ENCODE measurements around the gene SPPL3. TPM values are rescaled to one million over a fixed set of nuclear protein-coding genes. Genes with fewer than 3 reads are reported as not detected.

SPPL3 gene
- total RNA-seq, 4 donors from 2014 or later: 5.4 to 82.7 (median 23.2) TPM

DNA sequence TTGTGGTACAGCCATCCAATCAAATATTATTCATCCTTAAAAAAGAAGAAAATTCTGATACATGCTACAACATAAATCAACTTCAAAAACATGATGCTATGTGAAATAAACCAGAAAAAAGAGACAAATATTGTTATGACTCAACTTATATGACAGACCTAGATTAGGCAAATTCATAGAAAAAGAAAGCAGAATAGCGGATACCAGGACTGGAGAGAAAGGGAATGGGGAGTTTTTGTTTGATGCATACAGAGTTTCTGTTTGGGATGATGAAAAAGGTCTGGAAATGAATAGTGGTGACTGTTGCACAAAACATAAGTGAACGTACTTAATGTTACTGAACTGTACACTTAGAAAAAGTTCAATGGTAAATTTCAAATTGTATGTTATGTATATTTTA lies 82.3 kb downstream of the SPPL3 start:
- H3K4me1 ChIP-seq: peaks cover 0 to 4% of the 10 kb centered on the region in 2 donors
- H3K27ac ChIP-seq: no peak overlapping the region
- intact Hi-C loops (cut with DNase I; ENCODE audit: low total_unique reads): no loop called here
- DNase-seq: no peak
- no peaks in the 10 kb centered on the region for H3K27me3 ChIP-seq
- TF ChIP-seq, protein P1, sequence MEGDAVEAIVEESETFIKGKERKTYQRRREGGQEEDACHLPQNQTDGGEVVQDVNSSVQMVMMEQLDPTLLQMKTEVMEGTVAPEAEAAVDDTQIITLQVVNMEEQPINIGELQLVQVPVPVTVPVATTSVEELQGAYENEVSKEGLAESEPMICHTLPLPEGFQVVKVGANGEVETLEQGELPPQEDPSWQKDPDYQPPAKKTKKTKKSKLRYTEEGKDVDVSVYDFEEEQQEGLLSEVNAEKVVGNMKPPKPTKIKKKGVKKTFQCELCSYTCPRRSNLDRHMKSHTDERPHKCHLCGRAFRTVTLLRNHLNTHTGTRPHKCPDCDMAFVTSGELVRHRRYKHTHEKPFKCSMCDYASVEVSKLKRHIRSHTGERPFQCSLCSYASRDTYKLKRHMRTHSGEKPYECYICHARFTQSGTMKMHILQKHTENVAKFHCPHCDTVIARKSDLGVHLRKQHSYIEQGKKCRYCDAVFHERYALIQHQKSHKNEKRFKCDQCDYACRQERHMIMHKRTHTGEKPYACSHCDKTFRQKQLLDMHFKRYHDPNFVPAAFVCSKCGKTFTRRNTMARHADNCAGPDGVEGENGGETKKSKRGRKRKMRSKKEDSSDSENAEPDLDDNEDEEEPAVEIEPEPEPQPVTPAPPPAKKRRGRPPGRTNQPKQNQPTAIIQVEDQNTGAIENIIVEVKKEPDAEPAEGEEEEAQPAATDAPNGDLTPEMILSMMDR (IDR thresholded peaks at IDR 0.05): no peak
- TF ChIP-seq POLR2A (IDR thresholded peaks at IDR 0.05): no peak
- no peak overlapping the region for H3K4me3 ChIP-seq
- H3K36me3 ChIP-seq: no peaks in the 10 kb centered on the region
- H3K9me3 ChIP-seq: no peaks in the 10 kb centered on the region

DNA sequence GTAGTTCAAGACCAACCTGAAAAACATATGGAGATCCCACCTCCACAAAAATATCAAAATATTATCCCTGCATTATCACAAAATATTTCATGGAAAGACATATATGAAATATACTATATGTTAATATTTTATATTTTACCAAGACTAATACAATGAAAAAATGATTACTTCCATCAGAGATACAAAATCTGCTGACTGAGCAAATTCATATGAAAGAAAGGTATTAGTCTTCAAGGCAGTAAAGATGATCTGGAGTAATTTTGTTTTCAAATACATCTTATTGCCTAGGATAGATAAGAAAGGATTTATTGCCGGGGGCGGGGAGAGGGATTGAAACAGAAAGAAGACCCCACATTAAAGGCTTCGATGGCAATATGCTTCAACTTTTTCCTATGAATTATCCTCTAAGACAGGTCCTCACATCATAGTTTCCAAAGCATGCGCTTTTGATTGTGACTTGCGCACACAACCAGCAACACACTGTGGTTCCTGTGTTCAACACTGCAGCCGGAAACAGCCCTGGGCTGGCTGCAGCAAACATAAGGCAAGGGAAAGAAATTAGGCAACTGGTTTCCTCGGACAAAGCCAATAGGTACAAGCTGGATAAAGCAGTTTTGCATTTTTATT lies 83.2 kb downstream of the SPPL3 start:
- Histone ChIP-seq H3K36me3 (no peaks in the 10 kb centered on the region), H3K27ac (no peak overlapping the region), H3K9me3 (no peaks in the 10 kb centered on the region), H3K27me3 (no peaks in the 10 kb centered on the region), H3K4me1 (peaks cover 0 to 4% of the 10 kb centered on the region in 2 donors), H3K4me3 (no peak overlapping the region)
- no peak for TF ChIP-seq POLR2A (IDR thresholded peaks at IDR 0.05)
- TF ChIP-seq, protein P1 (IDR thresholded peaks at IDR 0.05): no peak
- intact Hi-C loops (cut with DNase I; ENCODE audit: low total_unique reads): no loop called here
- DNase-seq: no peak

DNA sequence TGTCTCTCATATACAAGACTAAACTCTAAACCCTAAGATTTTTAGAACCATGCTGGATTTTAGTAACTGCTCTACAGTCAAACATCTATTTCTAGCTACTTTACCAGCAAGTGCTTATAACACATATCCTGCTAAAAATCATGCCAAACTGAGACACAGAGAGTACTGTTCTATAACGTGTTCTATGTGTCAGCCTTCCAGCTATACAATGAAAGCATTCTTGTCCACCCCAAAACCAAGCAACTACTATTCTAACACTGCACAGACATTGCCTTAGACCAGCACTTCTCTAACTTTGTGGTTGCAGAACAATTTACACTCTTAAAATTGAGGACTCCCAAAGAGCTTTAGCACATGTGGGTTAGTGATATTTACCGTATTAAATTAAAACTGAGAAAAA lies 85.7 kb downstream of the SPPL3 start:
- H3K27ac ChIP-seq: no peak overlapping the region
- H3K9me3 ChIP-seq: no peaks in the 10 kb centered on the region
- intact Hi-C loops (cut with DNase I; ENCODE audit: low total_unique reads): no loop called here
- no peaks in the 10 kb centered on the region for H3K36me3 ChIP-seq
- H3K4me3 ChIP-seq: no peak overlapping the region
- DNase-seq: no peak
- no peaks in the 10 kb centered on the region for H3K27me3 ChIP-seq
- TF ChIP-seq POLR2A (IDR thresholded peaks at IDR 0.05): no peak
- TF ChIP-seq, protein P1 (IDR thresholded peaks at IDR 0.05): no peak
- peaks cover 0 to 4% of the 10 kb centered on the region in 2 donors for H3K4me1 ChIP-seq

DNA sequence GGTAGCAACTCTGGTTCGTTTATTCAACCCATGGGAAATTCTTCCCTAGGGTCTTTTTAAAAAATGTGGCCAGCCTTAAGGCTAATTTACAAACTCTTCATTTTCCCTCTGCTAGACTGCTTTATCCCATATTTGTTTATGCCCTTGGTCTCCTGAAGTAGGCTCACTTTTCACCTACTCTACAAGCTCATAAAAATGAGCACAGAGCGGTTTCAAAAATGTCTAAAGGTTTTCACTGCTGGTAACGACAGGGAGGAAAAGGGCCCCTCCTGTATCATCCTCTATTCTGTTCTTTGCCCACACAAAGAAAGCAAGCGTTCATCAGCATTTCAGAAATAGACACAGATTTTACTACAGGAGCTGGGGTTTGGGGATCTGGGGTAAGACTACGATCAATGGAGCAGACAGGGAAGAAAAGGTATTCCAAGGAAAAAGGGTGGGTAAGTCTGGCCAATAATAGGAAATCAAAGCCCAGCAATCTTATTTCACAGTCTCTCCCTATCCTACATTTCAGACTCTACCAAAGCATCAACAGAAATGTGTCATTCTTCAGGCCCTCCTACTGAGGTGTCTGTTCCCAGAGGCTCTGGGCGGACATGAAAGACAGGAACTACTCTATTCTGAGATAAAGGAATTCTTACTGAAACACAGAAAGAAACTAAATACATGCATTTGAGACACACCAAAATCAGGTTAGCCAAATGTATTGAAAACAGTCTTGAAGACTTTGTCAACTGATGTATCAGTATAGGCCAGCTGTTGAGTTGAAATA lies 86.4 kb downstream of the SPPL3 start:
- Histone ChIP-seq H3K9me3 (no peaks in the 10 kb centered on the region), H3K4me1 (peaks cover 0 to 4% of the 10 kb centered on the region in 2 donors), H3K27ac (no peak overlapping the region), H3K4me3 (no peak overlapping the region), H3K27me3 (no peaks in the 10 kb centered on the region), H3K36me3 (no peaks in the 10 kb centered on the region)
- TF ChIP-seq, protein P1 (IDR thresholded peaks at IDR 0.05): no peak
- TF ChIP-seq POLR2A (IDR thresholded peaks at IDR 0.05): no peak
- no peak for DNase-seq
- intact Hi-C loops (cut with DNase I; ENCODE audit: low total_unique reads): no loop called here

DNA sequence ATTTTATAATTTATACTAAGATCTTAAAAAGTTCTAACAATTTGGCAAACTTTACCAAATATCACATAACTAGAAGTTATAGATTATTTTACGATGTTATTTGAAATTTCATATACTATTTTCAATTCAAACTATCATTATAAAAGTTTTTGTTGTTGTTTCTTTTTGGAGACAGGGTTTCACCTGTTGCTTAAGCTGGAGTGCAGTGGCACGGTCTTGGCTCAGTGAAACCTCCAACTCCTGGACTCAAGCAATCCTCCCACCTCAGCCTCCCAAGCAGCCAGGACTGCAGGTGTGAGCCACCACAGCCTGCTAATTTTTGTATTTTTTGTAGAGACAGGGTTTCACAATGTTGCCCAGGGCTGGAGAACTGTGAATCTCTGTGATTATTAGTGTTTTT lies 87.8 kb downstream of the SPPL3 start:
- Histone ChIP-seq H3K4me3 (no peak overlapping the region), H3K27me3 (no peaks in the 10 kb centered on the region), H3K4me1 (peaks cover 0 to 4% of the 10 kb centered on the region in 2 donors), H3K9me3 (no peaks in the 10 kb centered on the region), H3K36me3 (no peaks in the 10 kb centered on the region), H3K27ac (no peak overlapping the region)
- no peak for TF ChIP-seq POLR2A (IDR thresholded peaks at IDR 0.05)
- TF ChIP-seq, protein P1 (IDR thresholded peaks at IDR 0.05): no peak
- intact Hi-C loops (cut with DNase I; ENCODE audit: low total_unique reads): no loop called here
- no peak for DNase-seq
